Keratinocyte (primary cell): ENCODE results near the gene PLSCR3. TPM values are rescaled to one million over a fixed set of nuclear protein-coding genes. Genes with fewer than 3 reads are reported as not detected.
A peak's percentile ranks its signal among the peaks of the same experiment; 100 is the strongest.

Experiments used
- DNase-seq: peaks from one replicate; pipeline ENCODE4 v3.0.0-alpha.2; 2011; ENCODE audit warnings: low read depth, missing footprints, low spot score
- FAIRE-seq: peaks from 2 replicates; lab custom pipeline; 2011; peaks lifted over from hg19 to GRCh38; lab: Jason Lieb, UNC
- H2AFZ ChIP-seq: 2 replicates; pipeline ENCODE4 v1.6.0; 2012; ENCODE audit warnings: low read length, control low read depth, inconsistent platforms; ENCODE audit not compliant: control insufficient read depth
- H3K27ac ChIP-seq: 2 replicates; pipeline ENCODE4 v1.5.1; 2011; ENCODE audit warnings: low read length; ENCODE audit not compliant: control insufficient read depth, insufficient read depth
- H3K27me3 ChIP-seq: 3 replicates; pipeline ENCODE4 v1.6.0; 2011; ENCODE audit warnings: low read length; ENCODE audit not compliant: control insufficient read depth, insufficient read depth; ENCODE audit errors: extremely low read depth
- H3K36me3 ChIP-seq, 2 experiments: 2 replicates in 1 of 2; 3 replicates in 1 of 2; pipeline ENCODE4 v1.5.1; 2011; ENCODE audit warnings: low read length in 2 of 2, mild to moderate bottlenecking in 1 of 2; ENCODE audit not compliant: control insufficient read depth in 2 of 2, insufficient read depth in 2 of 2; ENCODE audit errors: extremely low read depth in 1 of 2
- H3K4me1 ChIP-seq: 3 replicates; pipeline ENCODE4 v1.5.1; 2011; ENCODE audit warnings: low read length; ENCODE audit not compliant: control insufficient read depth, insufficient read depth; ENCODE audit errors: extremely low read depth
- H3K4me2 ChIP-seq: 3 replicates; pipeline ENCODE4 v1.6.0; 2011; ENCODE audit warnings: low read depth, low read length; ENCODE audit not compliant: control insufficient read depth, insufficient read depth; ENCODE audit errors: extremely low read depth
- H3K4me3 ChIP-seq, 3 experiments: fragments of 200-600 bp in 1 of 3; sonication (generic) in 1 of 3; 2 replicates in 2 of 3; 3 replicates in 1 of 3; pipeline ENCODE4 v1.5.1; 2011 to 2016; ENCODE audit warnings: low read length in 3 of 3, mild to moderate bottlenecking in 3 of 3, control low read depth in 2 of 3, inconsistent platforms in 1 of 3, low read depth in 1 of 3, mixed read lengths in 1 of 3, mixed run types in 1 of 3, moderate library complexity in 1 of 3; ENCODE audit not compliant: control insufficient read depth in 2 of 3, insufficient read depth in 2 of 3; ENCODE audit errors: extremely low read depth in 1 of 3
- H3K79me2 ChIP-seq: 2 replicates; pipeline ENCODE4 v1.6.0; 2012; ENCODE audit warnings: low read length; ENCODE audit not compliant: control insufficient read depth, insufficient read depth
- H3K9ac ChIP-seq: 3 replicates; pipeline ENCODE4 v1.6.0; 2011; ENCODE audit warnings: low read length; ENCODE audit not compliant: control insufficient read depth, insufficient read depth; ENCODE audit errors: extremely low read depth
- H3K9me1 ChIP-seq: 3 replicates; pipeline ENCODE4 v1.6.0; 2011; ENCODE audit warnings: low read length; ENCODE audit not compliant: control insufficient read depth, insufficient read depth; ENCODE audit errors: extremely low read depth
- H3K9me3 ChIP-seq: 2 replicates; pipeline ENCODE4 v1.5.1; 2012; ENCODE audit warnings: low read depth, low read length; ENCODE audit not compliant: control insufficient read depth
- H4K20me1 ChIP-seq: 3 replicates; pipeline ENCODE4 v1.6.0; 2011; ENCODE audit warnings: low read length; ENCODE audit not compliant: control insufficient read depth, insufficient read depth; ENCODE audit errors: extremely low read depth
- EZH2 ChIP-seq: IDR thresholded peaks from one replicate; pipeline ENCODE4 v1.6.1; 2012; ENCODE audit warnings: inconsistent platforms, mild to moderate bottlenecking, low read length, moderate library complexity
- dilution Hi-C: fragments of 300-500 bp; cut with MboI; formaldehyde crosslinking; loops from one replicate; pipeline ENCODE4 v1.7.0; 2020; ENCODE audit warnings: low sequenced_read_pairs; ENCODE audit not compliant: extremely low pct_ligation_motif_present
- polyA plus RNA-seq, 5 experiments: library from polyadenylated mRNA; depleted of rRNA in 3 of 5; stranded (reverse) in 3 of 5; stranded (forward) in 1 of 5; unstranded in 1 of 5; fragments of >200 nt; gene quantifications; 1 replicate in 1 of 5; 2 replicates in 3 of 5; 3 replicates in 1 of 5; pipeline versions ENCODE4 v1.2.1 to v1.2.3, GENCODE V29; 2011 to 2012; ENCODE audit warnings: missing spikeins in 2 of 5, low read depth in 1 of 5, low replicate concordance in 1 of 5
- TF ChIP-seq, protein P1 (sequence below), 3 experiments: IDR thresholded peaks in 1 of 3; conservative IDR thresholded peaks in 1 of 3; optimal IDR thresholded peaks in 1 of 3; 2 replicates in 2 of 3; 3 replicates in 1 of 3; pipeline versions ENCODE3 to v1.5.1; 2011; ENCODE audit warnings: low read length in 3 of 3, mild to moderate bottlenecking in 3 of 3, moderate library complexity in 2 of 3, control low read depth in 1 of 3, inconsistent platforms in 1 of 3; ENCODE audit not compliant: insufficient read depth in 2 of 3; ENCODE audit errors: extremely low read depth in 1 of 3

The PLSCR3 gene
- polyA plus RNA-seq, 1 donor (not counting 4 experiments of a cell fraction or from before 2014, with no cell fraction given), result 30.5 TPM

DNA sequence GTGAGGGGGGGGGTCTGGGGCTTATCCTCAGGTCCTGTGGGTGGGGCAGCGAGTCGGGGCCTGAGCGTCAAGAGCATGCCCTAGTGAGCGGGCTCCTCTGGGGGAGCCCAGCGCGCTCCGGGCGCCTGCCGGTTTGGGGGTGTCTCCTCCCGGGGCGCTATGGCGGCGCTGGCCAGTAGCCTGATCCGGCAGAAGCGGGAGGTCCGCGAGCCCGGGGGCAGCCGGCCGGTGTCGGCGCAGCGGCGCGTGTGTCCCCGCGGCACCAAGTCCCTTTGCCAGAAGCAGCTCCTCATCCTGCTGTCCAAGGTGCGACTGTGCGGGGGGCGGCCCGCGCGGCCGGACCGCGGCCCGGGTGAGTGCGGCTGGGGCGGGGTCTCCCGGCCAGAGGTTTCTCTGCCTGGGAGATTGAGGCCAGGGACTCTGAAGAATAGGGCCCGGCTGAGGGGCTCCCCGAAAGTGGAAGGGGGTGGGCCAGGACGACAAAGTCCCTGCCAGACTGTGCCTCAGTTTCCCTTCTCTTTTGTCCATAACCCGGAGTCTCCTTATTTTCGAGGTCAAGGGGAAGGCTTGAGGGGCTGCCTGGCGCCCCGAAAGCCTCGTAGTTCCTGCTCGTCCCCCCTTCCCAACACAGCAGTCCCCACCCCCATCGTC, 45.3 kb upstream of the PLSCR3 start, which contains the start of gene FGF11:
FGF11 (plus strand) TSS at position 51 of the 651 bp plus-strand sequence; CDS start at position 160, 109 bp downstream.
- FAIRE-seq (no peak), DNase-seq (no peak)
- H3K27me3 ChIP-seq, result no peaks in the 10 kb centered on the region
- peaks cover 17% of the 10 kb centered on the region for H3K79me2 ChIP-seq
- peak within 1 kb of the TSS; percentile 77 for H3K9ac ChIP-seq
- H3K4me1 ChIP-seq, result peaks cover 59% of the 10 kb centered on the region
- TF ChIP-seq, protein P1, sequence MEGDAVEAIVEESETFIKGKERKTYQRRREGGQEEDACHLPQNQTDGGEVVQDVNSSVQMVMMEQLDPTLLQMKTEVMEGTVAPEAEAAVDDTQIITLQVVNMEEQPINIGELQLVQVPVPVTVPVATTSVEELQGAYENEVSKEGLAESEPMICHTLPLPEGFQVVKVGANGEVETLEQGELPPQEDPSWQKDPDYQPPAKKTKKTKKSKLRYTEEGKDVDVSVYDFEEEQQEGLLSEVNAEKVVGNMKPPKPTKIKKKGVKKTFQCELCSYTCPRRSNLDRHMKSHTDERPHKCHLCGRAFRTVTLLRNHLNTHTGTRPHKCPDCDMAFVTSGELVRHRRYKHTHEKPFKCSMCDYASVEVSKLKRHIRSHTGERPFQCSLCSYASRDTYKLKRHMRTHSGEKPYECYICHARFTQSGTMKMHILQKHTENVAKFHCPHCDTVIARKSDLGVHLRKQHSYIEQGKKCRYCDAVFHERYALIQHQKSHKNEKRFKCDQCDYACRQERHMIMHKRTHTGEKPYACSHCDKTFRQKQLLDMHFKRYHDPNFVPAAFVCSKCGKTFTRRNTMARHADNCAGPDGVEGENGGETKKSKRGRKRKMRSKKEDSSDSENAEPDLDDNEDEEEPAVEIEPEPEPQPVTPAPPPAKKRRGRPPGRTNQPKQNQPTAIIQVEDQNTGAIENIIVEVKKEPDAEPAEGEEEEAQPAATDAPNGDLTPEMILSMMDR (optimal IDR thresholded peaks at IDR 0.05 in 1 of 3, IDR thresholded peaks at IDR 0.05 in 1 of 3, conservative IDR thresholded peaks at IDR 0.05 in 1 of 3; ENCODE audit: extremely low read depth in 1 of 3, insufficient read depth in 2 of 3, low read length in 3 of 3), result no peak
- TF ChIP-seq EZH2, result no peak
- H3K36me3 ChIP-seq, result peaks cover 0 to 4% of the 10 kb centered on the region in 2 experiments
- H3K4me3 ChIP-seq, result peak within 1 kb of the TSS; percentile 59 to 81 (median 77)
- H4K20me1 ChIP-seq, result no peaks in the 10 kb centered on the region
- H3K9me1 ChIP-seq, result peaks cover 4% of the 10 kb centered on the region
- peak within 1 kb of the TSS; percentile 44 for H2AFZ ChIP-seq
- peak within 1 kb of the TSS; percentile 99 for H3K4me2 ChIP-seq
- H3K9me3 ChIP-seq, result no peaks in the 10 kb centered on the region
- peak within 1 kb of the TSS; percentile 62 for H3K27ac ChIP-seq
- dilution Hi-C loops, result no loop called here

DNA sequence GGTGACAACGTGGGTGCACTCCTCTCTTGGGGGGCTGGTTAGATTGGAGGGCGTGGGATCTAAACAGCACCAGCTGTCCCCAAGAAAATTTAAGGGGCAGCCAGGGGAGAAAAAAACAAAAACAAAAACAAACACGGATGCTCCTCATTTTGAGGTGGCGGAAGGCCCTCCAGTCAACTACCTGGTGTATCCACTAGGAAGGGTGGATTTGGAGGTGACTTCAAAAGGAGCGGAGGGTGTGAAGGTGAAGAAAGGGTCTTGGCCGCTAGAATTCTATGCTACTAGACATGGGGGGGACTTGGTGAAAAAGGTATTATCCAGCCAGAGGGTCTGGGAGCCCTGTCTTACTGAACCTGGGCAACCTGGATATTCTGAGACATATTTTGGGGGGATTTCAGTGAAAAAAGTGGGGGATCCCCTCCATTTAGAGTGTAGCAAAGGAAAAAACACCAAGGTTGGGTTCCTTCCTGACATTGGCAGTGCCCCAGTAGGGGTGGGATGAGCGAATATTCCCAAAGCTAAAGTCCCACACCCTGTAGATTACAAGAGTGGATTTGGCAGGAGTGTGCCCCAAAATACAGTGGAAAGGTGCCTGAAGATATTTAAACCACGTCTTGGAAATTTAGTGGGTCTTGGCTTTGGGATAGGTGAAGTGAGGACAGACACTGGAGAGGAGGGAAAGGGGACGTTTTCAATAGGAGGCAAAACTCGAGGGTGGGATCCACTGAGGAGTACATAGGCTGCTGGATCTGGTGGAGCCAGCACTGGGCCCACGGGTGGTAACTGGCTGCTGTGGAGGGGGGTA, 44.5 kb upstream of the PLSCR3 start:
- peak overlapping the region; percentile 59 to 81 (median 66) for H3K4me3 ChIP-seq
- TF ChIP-seq, protein P1 (optimal IDR thresholded peaks at IDR 0.05 in 1 of 3, IDR thresholded peaks at IDR 0.05 in 1 of 3, conservative IDR thresholded peaks at IDR 0.05 in 1 of 3; ENCODE audit: extremely low read depth in 1 of 3, insufficient read depth in 2 of 3, low read length in 3 of 3), result no peak
- no peak for TF ChIP-seq EZH2
- peaks cover 51% of the 10 kb centered on the region for H3K4me1 ChIP-seq
- peak overlapping the region; percentile 77 for H3K9ac ChIP-seq
- dilution Hi-C loops, result no loop called here
- H3K9me3 ChIP-seq, result no peaks in the 10 kb centered on the region
- no peaks in the 10 kb centered on the region for H4K20me1 ChIP-seq
- H3K27ac ChIP-seq, result peak overlapping the region; percentile 62
- DNase-seq, result no peak
- H3K27me3 ChIP-seq, result no peaks in the 10 kb centered on the region
- peaks cover 2% of the 10 kb centered on the region for H3K9me1 ChIP-seq
- peak overlapping the region; percentile 99 for H3K4me2 ChIP-seq
- H3K79me2 ChIP-seq, result peaks cover 17% of the 10 kb centered on the region
- peak; percentile 29 for FAIRE-seq
- no peak overlapping the region for H2AFZ ChIP-seq
- H3K36me3 ChIP-seq, result peaks cover 0 to 4% of the 10 kb centered on the region in 2 experiments
